Neuronal stem cell (in vitro differentiated cells): ENCODE data around the gene ELP6.
"Not testable (repeated sequence)": the region's sequence is repeated elsewhere in the genome, so short reads cannot be mapped to it uniquely, and the experiment has no call there.

Experiments used
- DNase-seq: peaks from one replicate; pipeline ENCODE4 v3.0.0-alpha.2; 2013; ENCODE audit warnings: low spot score
- H2AFZ ChIP-seq: one replicate; pipeline ENCODE4 v1.6.1; 2013; ENCODE audit warnings: mild to moderate bottlenecking, low read length, inconsistent platforms
- H2AK5ac ChIP-seq: 2 replicates; pipeline ENCODE4 v1.6.1; 2013; ENCODE audit warnings: low read depth, mild to moderate bottlenecking, inconsistent platforms, low read length, moderate library complexity, mixed read lengths
- H2BK120ac ChIP-seq: 2 replicates; pipeline ENCODE4 v1.6.1; 2013; ENCODE audit warnings: low read depth, mild to moderate bottlenecking, inconsistent platforms, low read length, moderate library complexity, mixed read lengths
- H2BK12ac ChIP-seq: one replicate; pipeline ENCODE4 v1.6.1; 2013; ENCODE audit warnings: low read length, inconsistent platforms
- H2BK15ac ChIP-seq: 2 replicates; pipeline ENCODE4 v1.6.1; 2013; ENCODE audit warnings: mild to moderate bottlenecking, low read length, inconsistent platforms, mixed read lengths
- H2BK5ac ChIP-seq: one replicate; pipeline ENCODE4 v1.6.1; 2013; ENCODE audit warnings: inconsistent platforms, mild to moderate bottlenecking, low read length, moderate library complexity
- H3K14ac ChIP-seq: one replicate; pipeline ENCODE4 v1.6.1; 2013; ENCODE audit warnings: low read length, inconsistent platforms
- H3K18ac ChIP-seq: 2 replicates; pipeline ENCODE4 v1.6.1; 2013; ENCODE audit warnings: low read length, inconsistent platforms
- H3K23ac ChIP-seq: 2 replicates; pipeline ENCODE4 v1.6.1; 2013; ENCODE audit warnings: low read depth, mild to moderate bottlenecking, mixed read lengths, low read length, inconsistent platforms; ENCODE audit not compliant: poor library complexity
- H3K27ac ChIP-seq: replicated peaks from 3 replicates; pipeline ENCODE4 v1.5.1; 2013; ENCODE audit warnings: low read length, inconsistent platforms
- H3K27me3 ChIP-seq, 3 experiments: 2 replicates each; pipeline ENCODE4 v1.6.1; 2013; ENCODE audit warnings: low read length in 3 of 3, mild to moderate bottlenecking in 2 of 3, inconsistent platforms in 1 of 3, low read depth in 1 of 3, mixed read lengths in 1 of 3, moderate library complexity in 1 of 3; ENCODE audit not compliant: control insufficient read depth in 3 of 3, insufficient read depth in 3 of 3
- H3K36me3 ChIP-seq, 2 donors: replicated peaks in 1 of 2; 2 replicates each; pipeline ENCODE4 v1.6.1; 2013; ENCODE audit warnings: low read length in 2 of 2; ENCODE audit not compliant: control insufficient read depth in 2 of 2, insufficient read depth in 2 of 2
- H3K4ac ChIP-seq: 2 replicates; pipeline ENCODE4 v1.6.1; 2013; ENCODE audit warnings: inconsistent platforms, mild to moderate bottlenecking, low read length, moderate library complexity
- H3K4me1 ChIP-seq, 2 donors: 1 replicate in 1 of 2; 2 replicates in 1 of 2; pipeline ENCODE4 v1.6.1; 2013; ENCODE audit warnings: low read length in 2 of 2, low read depth in 1 of 2; ENCODE audit not compliant: control insufficient read depth in 2 of 2, insufficient read depth in 1 of 2
- H3K4me2 ChIP-seq: one replicate; pipeline ENCODE4 v1.6.1; 2013; ENCODE audit warnings: mild to moderate bottlenecking, low read length, inconsistent platforms; ENCODE audit not compliant: insufficient read depth, poor library complexity, severe bottlenecking
- H3K4me3 ChIP-seq, 2 donors: 2 replicates each; pipeline ENCODE4 v1.5.1; 2013; ENCODE audit warnings: low read length in 2 of 2, mild to moderate bottlenecking in 2 of 2, inconsistent platforms in 1 of 2, moderate library complexity in 1 of 2
- H3K79me1 ChIP-seq: one replicate; pipeline ENCODE4 v1.6.1; 2013; ENCODE audit warnings: low read depth, mild to moderate bottlenecking, inconsistent platforms, low read length, moderate library complexity
- H3K9ac ChIP-seq: one replicate; pipeline ENCODE4 v1.6.1; 2013; ENCODE audit warnings: mild to moderate bottlenecking, low read depth, low read length, inconsistent platforms; ENCODE audit not compliant: poor library complexity
- H3K9me3 ChIP-seq, 2 donors: replicated peaks in 1 of 2; 2 replicates each; pipeline versions ENCODE3 to v1.6.1; 2013; ENCODE audit warnings: low read length in 2 of 2, mild to moderate bottlenecking in 2 of 2, inconsistent platforms in 1 of 2, low read depth in 1 of 2, mixed read lengths in 1 of 2, moderate library complexity in 1 of 2; ENCODE audit not compliant: control insufficient read depth in 2 of 2, insufficient read depth in 1 of 2
- H4K8ac ChIP-seq: one replicate; pipeline ENCODE4 v1.6.1; 2013; ENCODE audit warnings: low read depth, mild to moderate bottlenecking, inconsistent platforms, low read length, moderate library complexity
- H4K91ac ChIP-seq: one replicate; pipeline ENCODE4 v1.6.1; 2013; ENCODE audit warnings: low read length, low read depth, mild to moderate bottlenecking, inconsistent platforms; ENCODE audit not compliant: poor library complexity
- WGBS, 2 donors: extraction: QIAGEN DNeasy Blood & Tissue Kit; methylation state at CpG; one replicate each; pipeline ENCODE4 v1.1.7; 2013; ENCODE audit warnings: missing lambda C conversion rate in 2 of 2, mixed read lengths in 1 of 2; ENCODE audit not compliant: insufficient read length in 2 of 2, insufficient replicate concordance in 1 of 2; ENCODE audit errors: extremely low coverage in 2 of 2; 5-methylcytosine and 5-hydroxymethylcytosine counted together

Gene ELP6

DNA sequence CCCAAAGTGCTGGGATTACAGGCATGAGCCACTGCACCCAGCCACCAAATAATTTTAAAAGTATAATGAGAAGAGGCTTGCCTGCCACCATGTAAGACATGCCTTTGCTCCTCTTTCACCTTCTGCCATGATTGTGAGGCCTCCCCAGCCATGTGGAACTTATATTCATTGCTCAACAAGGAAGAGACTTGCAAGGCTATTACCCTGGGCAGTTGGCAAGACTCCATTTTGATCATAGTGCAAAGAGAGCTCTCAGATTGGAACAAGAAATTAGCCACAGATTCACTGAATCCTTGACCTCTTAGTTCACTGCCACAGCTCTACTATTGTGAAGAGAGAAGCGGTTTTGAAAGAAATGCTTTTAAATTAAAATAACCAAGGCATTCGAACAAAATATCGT lies 43.9 kb downstream of the ELP6 start:
- H3K18ac ChIP-seq, result no peak overlapping the region
- H3K36me3 ChIP-seq, result peaks cover 0 to 18% of the 10 kb centered on the region in 2 donors
- H3K9me3 ChIP-seq, result peaks cover 0 to 24% of the 10 kb centered on the region in 2 donors
- H2BK12ac ChIP-seq, result no peak overlapping the region
- H3K9ac ChIP-seq, result no peak overlapping the region
- no peak overlapping the region for H2AFZ ChIP-seq
- H2BK120ac ChIP-seq, result no peak overlapping the region
- H3K4me3 ChIP-seq, result no peak overlapping the region
- H3K23ac ChIP-seq, result no peak overlapping the region
- H3K4me2 ChIP-seq, result no peak overlapping the region
- no peak overlapping the region for H2BK5ac ChIP-seq
- H3K79me1 ChIP-seq, result peaks cover 10% of the 10 kb centered on the region
- H3K14ac ChIP-seq, result no peak overlapping the region
- WGBS, 2 donors, result no CpG with 5 or more reads among the region's 3 CpGs
- H4K8ac ChIP-seq, result no peak overlapping the region
- H4K91ac ChIP-seq, result no peak overlapping the region
- no peaks in the 10 kb centered on the region for H3K4me1 ChIP-seq
- no peaks in the 10 kb centered on the region for H3K27me3 ChIP-seq
- H3K27ac ChIP-seq, result no peak overlapping the region
- no peak overlapping the region for H2AK5ac ChIP-seq
- H2BK15ac ChIP-seq, result no peak overlapping the region
- DNase-seq, result no peak
- H3K4ac ChIP-seq, result no peak overlapping the region

DNA sequence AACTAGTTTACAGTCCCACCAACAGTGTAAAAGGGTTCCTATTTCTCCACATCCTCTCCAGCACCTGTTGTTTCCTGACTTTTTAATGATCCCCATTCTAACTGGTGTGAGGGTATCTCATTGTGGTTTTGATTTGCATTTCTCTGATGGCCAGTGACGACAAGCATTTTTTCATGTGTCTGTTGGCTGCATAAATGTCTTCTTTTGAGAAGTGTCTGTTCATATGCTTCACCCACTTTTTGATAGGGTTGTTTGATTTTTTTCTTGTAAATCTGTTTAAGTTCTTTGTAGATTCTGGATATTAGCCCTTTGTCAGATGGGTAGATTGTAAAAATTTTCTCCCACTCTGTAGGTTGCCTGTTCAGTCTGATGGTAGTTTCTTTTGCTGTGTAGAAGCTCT lies 45.2 kb downstream of the ELP6 start:
- not testable (repeated sequence) for H3K79me1 ChIP-seq, H3K4me3 ChIP-seq, DNase-seq, H4K91ac ChIP-seq, H3K4me1 ChIP-seq, H3K4ac ChIP-seq, H3K4me2 ChIP-seq, H2AK5ac ChIP-seq, H2BK120ac ChIP-seq, H2AFZ ChIP-seq, H3K23ac ChIP-seq, H3K9ac ChIP-seq, H2BK15ac ChIP-seq, H2BK12ac ChIP-seq, H3K14ac ChIP-seq, H2BK5ac ChIP-seq, H4K8ac ChIP-seq, H3K18ac ChIP-seq, H3K27ac ChIP-seq, H3K27me3 ChIP-seq
- Histone ChIP-seq H3K9me3 (peaks cover 0 to 24% of the 10 kb centered on the region in 2 donors), H3K36me3 (peaks cover 0 to 17% of the 10 kb centered on the region in 2 donors)
- WGBS, 2 donors, result no CpG with 5 or more reads among the region's 1 CpG

DNA sequence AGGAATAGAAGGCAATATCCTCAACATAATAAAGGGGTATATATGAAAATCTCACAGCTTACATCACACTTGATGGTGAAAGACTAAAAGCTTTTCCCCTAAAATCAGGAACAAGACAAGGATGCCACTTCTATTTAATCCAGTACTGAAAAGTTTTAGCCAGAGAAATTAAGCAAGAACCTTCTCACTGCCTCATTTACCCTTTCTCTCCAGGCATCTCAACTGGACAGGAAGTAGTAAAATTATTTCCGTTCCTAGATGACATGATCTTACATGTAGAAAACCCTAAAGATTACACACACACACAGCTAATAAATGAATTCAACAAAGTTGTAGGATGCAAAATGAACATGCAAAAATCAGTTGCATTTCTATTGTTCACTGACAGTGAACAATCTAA lies 48.9 kb downstream of the ELP6 start:
- H3K23ac ChIP-seq, result no peak overlapping the region
- H3K14ac ChIP-seq, result no peak overlapping the region
- no peak overlapping the region for H3K9ac ChIP-seq
- no peak overlapping the region for H2AFZ ChIP-seq
- H2BK12ac ChIP-seq, result no peak overlapping the region
- no peak overlapping the region for H3K18ac ChIP-seq
- WGBS, 2 donors, result no CpG with 5 or more reads among the region's 1 CpG
- peaks cover 4% of the 10 kb centered on the region for H3K79me1 ChIP-seq
- DNase-seq, result no peak
- no peaks in the 10 kb centered on the region for H3K27me3 ChIP-seq
- peaks cover 0 to 14% of the 10 kb centered on the region in 2 donors for H3K36me3 ChIP-seq
- H4K91ac ChIP-seq, result no peak overlapping the region
- H4K8ac ChIP-seq, result no peak overlapping the region
- no peak overlapping the region for H2AK5ac ChIP-seq
- no peak overlapping the region for H2BK120ac ChIP-seq
- no peak overlapping the region for H3K27ac ChIP-seq
- H2BK5ac ChIP-seq, result no peak overlapping the region
- no peak overlapping the region for H2BK15ac ChIP-seq
- peaks cover 0 to 1% of the 10 kb centered on the region in 2 donors for H3K4me1 ChIP-seq
- no peak overlapping the region for H3K4ac ChIP-seq
- H3K4me2 ChIP-seq, result no peak overlapping the region
- no peak overlapping the region for H3K4me3 ChIP-seq
- H3K9me3 ChIP-seq, result peaks cover 2 to 17% of the 10 kb centered on the region in 2 donors

DNA sequence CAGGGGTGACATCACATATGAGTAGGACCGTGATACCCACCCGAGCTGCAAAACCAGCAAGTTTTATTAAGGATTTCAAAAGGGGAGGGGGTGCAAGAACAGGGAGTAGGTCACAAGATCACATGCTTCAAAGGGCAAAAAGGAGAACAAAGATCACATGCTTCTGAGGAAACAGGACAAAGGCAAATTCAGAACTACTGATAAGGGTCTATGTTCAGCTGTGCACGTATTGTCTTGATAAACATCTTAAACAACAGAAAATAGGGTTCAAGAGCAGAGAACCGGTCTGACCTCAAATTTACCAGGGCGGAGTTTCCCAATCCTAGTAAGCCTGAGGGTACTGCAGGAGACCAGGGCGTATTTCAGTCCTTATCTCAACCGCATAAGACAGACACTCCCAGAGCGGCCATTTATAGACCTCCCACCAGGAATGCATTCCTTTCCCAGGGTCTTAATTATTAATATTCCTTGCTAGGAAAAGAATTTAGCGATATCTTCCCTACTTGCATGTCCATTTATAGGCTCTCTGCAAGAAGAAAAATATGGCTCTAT lies 53.9 kb downstream of the ELP6 start:
- H2BK15ac ChIP-seq, H3K4me3 ChIP-seq, H4K8ac ChIP-seq, H3K4me1 ChIP-seq, H2BK120ac ChIP-seq, H3K9ac ChIP-seq, H3K79me1 ChIP-seq, H3K36me3 ChIP-seq, H4K91ac ChIP-seq, H3K27me3 ChIP-seq, H3K4ac ChIP-seq, H2AK5ac ChIP-seq, H2BK5ac ChIP-seq, H2AFZ ChIP-seq, H3K23ac ChIP-seq, H3K18ac ChIP-seq, DNase-seq, H3K27ac ChIP-seq, H3K14ac ChIP-seq, H3K9me3 ChIP-seq, H3K4me2 ChIP-seq, H2BK12ac ChIP-seq: not testable (repeated sequence)
- WGBS, 2 donors, result no CpG with 5 or more reads among the region's 9 CpGs
